MCF 10A (cell line): ENCODE results near the gene RHBDD3. TPM values are rescaled to one million over a fixed set of nuclear protein-coding genes. Genes with fewer than 3 reads are reported as not detected.

Source experiments
- BruUV-seq: library from RNA; stranded (reverse); fragments of 400-500 nt; replicated peaks from 2 replicates; lab custom pipeline; 2021; lab: Mats Ljungman, UMichigan
- CTCF ChIA-PET: fragments of 300-600 bp; sonication (Branson Sonifier 250); formaldehyde crosslinking; extraction: SDS; loops from one replicate; lab custom pipeline; 2021; ENCODE audit warnings: antibody characterized with exemption, inconsistent platforms; lab: Yijun Ruan, JAX
- POLR2A ChIA-PET: fragments of 300-600, 350-650 bp; sonication (Branson Sonifier 250); formaldehyde crosslinking; extraction: SDS; loops from one replicate; lab custom pipeline; 2020; ENCODE audit warnings: antibody characterized with exemption, inconsistent platforms; lab: Yijun Ruan, JAX
- DNase-seq: peaks from one replicate; pipeline ENCODE4 v3.0.0-alpha.2; 2018; ENCODE audit not compliant: unreplicated experiment
- H3K27ac Mint-ChIP-seq: one replicate; pipeline ENCODE4 v1.8.0; 2022; ENCODE audit warnings: mild to moderate bottlenecking, low read depth, mixed read lengths; ENCODE audit not compliant: unreplicated experiment
- H3K27me3 Mint-ChIP-seq: one replicate; pipeline ENCODE4 v1.8.0; 2022; ENCODE audit warnings: mixed read lengths; ENCODE audit not compliant: insufficient read depth, unreplicated experiment
- H3K36me3 Mint-ChIP-seq: one replicate; pipeline ENCODE4 v1.8.0; 2022; ENCODE audit warnings: mild to moderate bottlenecking, moderate library complexity, mixed read lengths; ENCODE audit not compliant: insufficient read depth, unreplicated experiment
- H3K4me1 Mint-ChIP-seq: one replicate; pipeline ENCODE4 v1.8.0; 2022; ENCODE audit warnings: mixed read lengths; ENCODE audit not compliant: insufficient read depth, unreplicated experiment
- H3K4me3 Mint-ChIP-seq: one replicate; pipeline ENCODE4 v1.8.0; 2022; ENCODE audit warnings: mild to moderate bottlenecking, moderate library complexity, mixed read lengths; ENCODE audit not compliant: unreplicated experiment
- H3K9me3 Mint-ChIP-seq: one replicate; pipeline ENCODE4 v1.8.0; 2022; ENCODE audit warnings: mixed read lengths; ENCODE audit not compliant: unreplicated experiment
- CTCF ChIP-seq: fragments of 200-600 bp; IDR thresholded peaks from one replicate; pipeline ENCODE4 v1.8.0; 2022; ENCODE audit warnings: antibody characterized with exemption, mild to moderate bottlenecking; ENCODE audit not compliant: unreplicated experiment
- intact Hi-C: fragments of 100-400 bp; cut with micrococcal nuclease; formaldehyde crosslinking; loops from 2 replicates; pipeline ENCODE4 v1.14.1; 2022
- total RNA-seq: library from RNA; stranded (reverse); gene quantifications from 2 replicates; pipeline ENCODE4 v1.2.3, GENCODE V29; 2022

RHBDD3 gene
- total RNA-seq, 1 experiment from 2014 or later, result 32.5 TPM

- TF ChIP-seq CTCF, result no peak
- H3K4me3 Mint-ChIP-seq, result no peak overlapping the region
- BruUV-seq, result no TSS peak
- intact Hi-C loops, result no loop called here
- CTCF ChIA-PET, result interaction anchor here (0.5 kb wide), 1 partner anchor 759 kb away, joined by 3 read pairs; no protein-coding TSS in a partner anchor
- H3K4me1 Mint-ChIP-seq, result peaks cover 26% of the 10 kb centered on the region
- DNase-seq, result no peak
- H3K27me3 Mint-ChIP-seq, result peaks cover 15% of the 10 kb centered on the region
- H3K36me3 Mint-ChIP-seq, result peaks cover 10% of the 10 kb centered on the region
- peak overlapping the region; percentile 95 for H3K27ac Mint-ChIP-seq
- no peaks in the 10 kb centered on the region for H3K9me3 Mint-ChIP-seq
- POLR2A ChIA-PET, result interaction anchor here (0.7 to 1.4 kb wide), 6 partner anchors 10 to 713 kb away, joined by 3 to 4 read pairs (median 3); no protein-coding TSS in a partner anchor
Measured at GRCh38 chr22:29310065-29310862, 42.5 kb upstream of the RHBDD3 start.

DNA sequence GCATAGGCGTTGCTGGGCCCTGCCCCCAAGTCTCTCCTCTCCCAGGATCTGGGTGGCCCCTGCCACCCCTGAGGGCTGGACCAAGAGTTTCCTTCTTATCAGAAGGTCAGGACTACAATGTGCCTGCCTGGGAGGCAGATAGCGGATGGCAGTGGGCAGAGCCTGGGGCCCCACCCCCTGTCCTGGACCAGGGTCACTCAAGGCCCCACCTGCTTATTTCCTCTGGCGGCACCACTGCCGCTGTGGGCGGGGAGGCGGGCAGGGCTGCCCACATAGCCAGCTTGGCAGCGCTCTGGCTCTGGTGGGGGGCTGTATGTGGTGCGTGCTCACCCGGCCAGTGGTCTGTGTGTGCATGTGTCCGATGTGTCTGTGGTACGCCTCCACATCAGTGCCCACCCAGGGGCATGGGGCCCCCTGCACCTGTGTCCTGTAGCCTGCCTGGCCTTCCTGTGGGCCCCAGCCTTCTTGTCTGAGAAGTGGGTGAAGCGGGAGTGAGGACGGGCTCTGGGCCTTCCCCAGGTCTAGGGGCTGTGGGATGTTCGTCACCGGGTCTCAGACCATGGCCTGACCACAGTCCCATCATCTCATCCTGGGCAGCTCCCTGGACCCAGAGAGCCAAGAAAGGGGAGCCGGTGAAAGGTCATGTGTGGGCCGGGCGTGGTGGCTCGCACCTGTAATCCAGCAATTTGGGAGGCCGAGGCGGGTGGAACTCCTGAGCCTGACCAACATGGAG is 41.7 kb upstream of the RHBDD3 start:
- Mint-ChIP-seq H3K36me3 (peaks cover 10% of the 10 kb centered on the region), H3K4me3 (peak overlapping the region; percentile 88), H3K27ac (no peak overlapping the region), H3K4me1 (peaks cover 25% of the 10 kb centered on the region), H3K27me3 (peaks cover 10% of the 10 kb centered on the region), H3K9me3 (no peaks in the 10 kb centered on the region)
- no peak for TF ChIP-seq CTCF
- intact Hi-C loops, result loop anchor here (10.0 kb wide), 1 partner anchor 75 kb away; the partner anchor contains the start of gene AP1B1
- no TSS peak for BruUV-seq
- POLR2A ChIA-PET, result interaction anchor here (0.7 to 3.0 kb wide), 5 partner anchors 15 to 244 kb away, joined by 3 to 11 read pairs (median 4); partner anchors contain the start of genes EWSR1, RHBDD3 and THOC5
- DNase-seq, result peak; percentile 21
- CTCF ChIA-PET, result no interaction called here

DNA sequence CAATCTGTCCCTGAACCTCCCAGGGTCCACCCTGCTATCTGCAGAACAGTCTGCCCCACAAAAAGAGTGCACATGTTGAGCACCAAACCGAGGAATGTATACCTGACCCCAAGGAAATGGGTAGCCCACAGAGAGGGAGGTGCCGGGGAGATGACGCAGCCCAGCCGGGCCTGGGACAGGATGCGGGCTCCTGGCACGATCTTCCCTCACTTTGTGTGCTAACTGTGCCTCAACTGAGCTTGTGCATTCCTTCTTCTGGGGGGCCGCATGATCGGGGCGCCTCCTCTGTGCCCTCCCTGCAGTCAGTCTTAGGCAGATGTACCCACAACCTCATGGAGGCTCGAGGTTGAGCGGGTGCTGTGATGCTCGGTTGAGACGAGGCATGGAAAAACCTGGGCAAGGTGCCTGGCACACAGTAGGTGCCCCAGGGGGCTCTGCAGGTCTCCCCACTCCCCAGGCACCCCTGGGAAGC is 41.0 kb upstream of the RHBDD3 start:
- peak overlapping the region; percentile 88 for H3K4me3 Mint-ChIP-seq

More for the DNA sequence above, 41.0 kb upstream of the RHBDD3 start:
- H3K27me3 Mint-ChIP-seq, result peaks cover 3% of the 10 kb centered on the region
- intact Hi-C loops, result loop anchor here (10.0 kb wide), 1 partner anchor 76 kb away; the partner anchor contains the start of gene AP1B1
- peak; percentile 79 for DNase-seq
- no peak for TF ChIP-seq CTCF
- H3K9me3 Mint-ChIP-seq, result no peaks in the 10 kb centered on the region
- ChIA-PET POLR2A (interaction anchor here (0.7 to 3.0 kb wide), 7 partner anchors 14 to 360 kb away, joined by 3 to 11 read pairs (median 4); partner anchors contain the start of genes EWSR1, RHBDD3 and THOC5), CTCF (no interaction called here)
- peak overlapping the region; percentile 67 for H3K27ac Mint-ChIP-seq
- BruUV-seq, result no TSS peak
- H3K36me3 Mint-ChIP-seq, result peaks cover 8% of the 10 kb centered on the region
- H3K4me1 Mint-ChIP-seq, result peaks cover 19% of the 10 kb centered on the region
